CD14-positive monocyte (primary cell): Measurements from ENCODE around the gene SORBS1. TPM values are rescaled to one million over a fixed set of nuclear protein-coding genes. Genes with fewer than 3 reads are reported as not detected.

Source experiments
- DNase-seq, 3 donors: peaks; one replicate each; pipeline ENCODE4 v3.0.0-alpha.2; 2011 to 2022
- H2AFZ ChIP-seq: 2 replicates; pipeline ENCODE4 v1.6.0; 2012; ENCODE audit warnings: mild to moderate bottlenecking, low read depth, low read length, inconsistent platforms; ENCODE audit not compliant: insufficient read depth, poor library complexity, severe bottlenecking
- H3K27ac ChIP-seq, 2 donors: 1 replicate in 1 of 2; 2 replicates in 1 of 2; pipeline ENCODE4 v1.5.1; 2012 to 2013; ENCODE audit warnings: low read length in 2 of 2, control low read depth in 1 of 2, inconsistent platforms in 1 of 2, low read depth in 1 of 2, mild to moderate bottlenecking in 1 of 2
- H3K27me3 ChIP-seq, 2 donors: one replicate each; pipeline versions ENCODE4 v1.6.0 to v1.6.1; 2011 to 2013; ENCODE audit warnings: low read length in 2 of 2; ENCODE audit not compliant: control insufficient read depth in 2 of 2, insufficient read depth in 2 of 2
- H3K36me3 ChIP-seq, 2 donors: replicated peaks in 1 of 2; 1 replicate in 1 of 2; 2 replicates in 1 of 2; pipeline versions ENCODE4 v1.5.1 to v1.6.1; 2012 to 2013; ENCODE audit warnings: low read length in 2 of 2, control low read depth in 1 of 2, inconsistent platforms in 1 of 2, mild to moderate bottlenecking in 1 of 2; ENCODE audit not compliant: insufficient read depth in 2 of 2, control insufficient read depth in 1 of 2
- H3K4me1 ChIP-seq, 2 donors: 1 replicate in 1 of 2; 2 replicates in 1 of 2; pipeline versions ENCODE4 v1.5.1 to v1.6.1; 2012 to 2013; ENCODE audit warnings: low read length in 2 of 2, control low read depth in 1 of 2, inconsistent platforms in 1 of 2, mild to moderate bottlenecking in 1 of 2, moderate library complexity in 1 of 2; ENCODE audit not compliant: insufficient read depth in 2 of 2, control insufficient read depth in 1 of 2
- H3K4me2 ChIP-seq: replicated peaks from 2 replicates; pipeline ENCODE3; 2012; ENCODE audit warnings: low read length, moderate library complexity, mild to moderate bottlenecking; ENCODE audit not compliant: poor library complexity, severe bottlenecking; ENCODE audit errors: extremely low read depth
- H3K4me3 ChIP-seq, 3 experiments: fragments of 200-600 bp in 1 of 3; sonication (generic) in 1 of 3; replicated peaks in 1 of 3; 1 replicate in 2 of 3; 2 replicates in 1 of 3; pipeline ENCODE4 v1.5.1; 2011 to 2013; ENCODE audit warnings: low read length in 3 of 3, mild to moderate bottlenecking in 3 of 3, control low read depth in 2 of 3, low read depth in 2 of 3, inconsistent platforms in 1 of 3, moderate library complexity in 1 of 3
- H3K79me2 ChIP-seq: 2 replicates; pipeline ENCODE4 v1.6.0; 2012; ENCODE audit warnings: mild to moderate bottlenecking, control low read depth, inconsistent platforms, low read length, moderate library complexity; ENCODE audit not compliant: insufficient read depth
- H3K9ac ChIP-seq: 2 replicates; pipeline ENCODE4 v1.6.0; 2017; ENCODE audit warnings: low read length, mild to moderate bottlenecking; ENCODE audit not compliant: insufficient read depth, poor library complexity, severe bottlenecking
- H3K9me3 ChIP-seq, 2 donors: replicated peaks in 1 of 2; 1 replicate in 1 of 2; 2 replicates in 1 of 2; pipeline versions ENCODE4 v1.5.1 to v1.6.1; 2012 to 2013; ENCODE audit warnings: low read length in 2 of 2, control low read depth in 1 of 2; ENCODE audit not compliant: control insufficient read depth in 1 of 2, insufficient read depth in 1 of 2
- H4K20me1 ChIP-seq: 2 replicates; pipeline ENCODE4 v1.6.0; 2012; ENCODE audit warnings: mild to moderate bottlenecking, low read length, control low read depth, moderate library complexity; ENCODE audit not compliant: insufficient read depth
- H3K27ac Mint-ChIP-seq, 7 donors: one replicate each; pipeline ENCODE4 v1.8.0; 2020; ENCODE audit warnings: mild to moderate bottlenecking in 7 of 7, mixed read lengths in 7 of 7, moderate library complexity in 6 of 7, inconsistent platforms in 2 of 7
- H3K27me3 Mint-ChIP-seq, 3 donors: one replicate each; pipeline ENCODE4 v1.8.0; 2021 to 2022; ENCODE audit warnings: low read depth in 3 of 3, mild to moderate bottlenecking in 3 of 3, mixed read lengths in 3 of 3, moderate library complexity in 3 of 3, inconsistent platforms in 1 of 3
- H3K36me3 Mint-ChIP-seq, 2 donors: one replicate each; pipeline ENCODE4 v1.8.0; 2020; ENCODE audit warnings: mixed read lengths in 2 of 2, inconsistent platforms in 1 of 2, mild to moderate bottlenecking in 1 of 2
- H3K4me1 Mint-ChIP-seq: one replicate; pipeline ENCODE4 v1.8.0; 2020; ENCODE audit warnings: mild to moderate bottlenecking, mixed read lengths
- H3K4me3 Mint-ChIP-seq, 2 donors: one replicate each; pipeline ENCODE4 v1.8.0; 2020; ENCODE audit warnings: mild to moderate bottlenecking in 2 of 2, mixed read lengths in 2 of 2, moderate library complexity in 1 of 2
- H3K9me3 Mint-ChIP-seq, 7 donors: one replicate each; pipeline ENCODE4 v1.8.0; 2020 to 2022; ENCODE audit warnings: mixed read lengths in 7 of 7, mild to moderate bottlenecking in 6 of 7, moderate library complexity in 6 of 7, inconsistent platforms in 2 of 7
- CTCF ChIP-seq: fragments of 200-600 bp; IDR thresholded peaks from one replicate; pipeline ENCODE4 v1.8.0; 2022; ENCODE audit warnings: antibody characterized with exemption, mild to moderate bottlenecking
- WGBS: methylation state at CpG from one replicate; pipeline ENCODE4 v1.1.5; 2013; ENCODE audit warnings: missing lambda C conversion rate; ENCODE audit not compliant: insufficient coverage; 5-methylcytosine and 5-hydroxymethylcytosine counted together
- intact Hi-C, 2 donors: fragments of 100-400 bp; cut with micrococcal nuclease; formaldehyde crosslinking; loops; one replicate each; pipeline versions ENCODE4 v1.15.0 to v1.15.1; 2023
- polyA plus RNA-seq, 3 donors: library from polyadenylated mRNA; depleted of rRNA in 1 of 3; unstranded in 2 of 3; stranded (reverse) in 1 of 3; fragments of 300-500 nt in 2 of 3; fragments of >200 nt in 1 of 3; fragmentation: Illumina TruSeq in 2 of 3; gene quantifications; 1 replicate in 2 of 3; 2 replicates in 1 of 3; pipeline ENCODE4 v1.2.3, GENCODE V29; 2012 to 2021

The SORBS1 gene
- polyA plus RNA-seq, 3 donors, result 0.08 to 0.15 TPM; not detected in 1

- H4K20me1 ChIP-seq, result no peaks in the 10 kb centered on the region
- Mint-ChIP-seq H3K27me3 (peaks cover 0 to 1% (median 1%) of the 10 kb centered on the region in 3 donors), H3K9me3 (peaks cover 0 to 3% (median 0%) of the 10 kb centered on the region in 7 donors), H3K36me3 (no peaks in the 10 kb centered on the region), H3K4me3 (no peak overlapping the region), H3K27ac (no peak overlapping the region), H3K4me1 (peaks cover 11% of the 10 kb centered on the region)
- intact Hi-C loops, result no loop called here
- no peak for DNase-seq
- TF ChIP-seq CTCF, result no peak
- H3K9ac ChIP-seq, result no peak overlapping the region
- H3K4me3 ChIP-seq, result no peak overlapping the region
- no CpG with 5 or more reads among the region's 3 CpGs for WGBS
- H3K27me3 ChIP-seq, result no peaks in the 10 kb centered on the region
- H3K4me2 ChIP-seq, result no peak overlapping the region
- H3K27ac ChIP-seq, result no peak overlapping the region
- no peaks in the 10 kb centered on the region for H3K36me3 ChIP-seq
- H3K4me1 ChIP-seq, result peaks cover 6 to 8% of the 10 kb centered on the region in 2 donors
- no peaks in the 10 kb centered on the region for H3K9me3 ChIP-seq
- no peak overlapping the region for H2AFZ ChIP-seq
- no peaks in the 10 kb centered on the region for H3K79me2 ChIP-seq
These were observed 169.0 kb downstream of the SORBS1 start for GRCh38 chr10:95392217-95392584.

DNA sequence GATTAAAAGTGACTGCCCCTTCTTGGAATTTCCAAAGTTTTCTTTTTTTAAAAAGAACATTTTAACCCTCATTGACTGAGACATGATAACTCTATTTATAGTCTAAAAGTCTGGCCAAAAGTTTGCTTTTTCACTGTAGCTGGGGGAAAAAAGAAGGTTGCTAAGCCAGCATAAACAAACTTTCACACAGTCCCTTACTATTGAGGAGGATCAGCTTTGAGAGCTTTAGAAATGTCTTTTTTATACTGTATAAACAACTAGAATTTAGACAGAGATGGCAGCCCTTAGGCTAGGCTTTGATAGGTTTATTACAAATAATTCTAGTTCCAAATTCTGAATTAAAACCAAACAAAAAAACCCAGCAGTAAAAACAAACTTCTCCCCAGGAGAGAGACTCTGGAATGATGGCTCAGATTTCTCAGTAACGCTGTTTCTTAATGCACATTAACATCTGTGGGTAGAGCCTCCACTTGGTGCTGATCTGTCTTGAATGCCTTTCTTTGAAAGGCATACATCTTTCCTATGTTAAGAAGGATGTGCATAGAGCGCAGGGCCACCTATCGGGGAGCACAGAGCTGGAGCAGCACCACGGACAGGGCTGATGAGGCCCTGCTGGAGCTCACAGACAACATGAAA, 169.5 kb downstream of the SORBS1 start:
- H3K9ac ChIP-seq, result no peak overlapping the region
- Mint-ChIP-seq H3K4me3 (no peak overlapping the region), H3K27me3 (peaks cover 0 to 1% (median 1%) of the 10 kb centered on the region in 3 donors), H3K36me3 (no peaks in the 10 kb centered on the region), H3K4me1 (peaks cover 14% of the 10 kb centered on the region), H3K27ac (no peak overlapping the region), H3K9me3 (peaks cover 0 to 3% (median 0%) of the 10 kb centered on the region in 7 donors)
- peaks cover 9 to 12% of the 10 kb centered on the region in 2 donors for H3K4me1 ChIP-seq
- no peak for TF ChIP-seq CTCF
- no peaks in the 10 kb centered on the region for H3K36me3 ChIP-seq
- WGBS, result 83% methylated on average over 1 of the region's 4 CpGs
- H3K4me3 ChIP-seq, result no peak overlapping the region
- H3K27ac ChIP-seq, result no peak overlapping the region
- no peak overlapping the region for H3K4me2 ChIP-seq
- H2AFZ ChIP-seq, result no peak overlapping the region
- DNase-seq, result no peak
- H3K27me3 ChIP-seq, result no peaks in the 10 kb centered on the region
- H4K20me1 ChIP-seq, result no peaks in the 10 kb centered on the region
- no peaks in the 10 kb centered on the region for H3K79me2 ChIP-seq
- no peaks in the 10 kb centered on the region for H3K9me3 ChIP-seq
- intact Hi-C loops, result no loop called here
